BJ (cell line): ENCODE measurements around the gene HOXB3. TPM values are rescaled to one million over a fixed set of nuclear protein-coding genes. Genes with fewer than 3 reads are reported as not detected.

Experiments
- CTCF ChIA-PET: fragments of 350-600 bp; formaldehyde crosslinking; extraction: SDS; loops from one replicate; lab custom pipeline; 2021; ENCODE audit warnings: antibody characterized with exemption, inconsistent platforms; lab: Yijun Ruan, JAX
- POLR2A ChIA-PET: fragments of 300-600 bp; sonication (Branson Sonifier 250); formaldehyde crosslinking; extraction: SDS; loops from one replicate; lab custom pipeline; 2021; ENCODE audit warnings: antibody characterized with exemption; lab: Charles Lee
- DNase-seq: peaks from one replicate; pipeline ENCODE4 v3.0.0-alpha.2; 2011; ENCODE audit warnings: low read depth
- H3K27me3 ChIP-seq: 2 replicates; pipeline ENCODE4 v1.6.0; 2011; ENCODE audit warnings: low read length; ENCODE audit not compliant: control insufficient read depth, insufficient read depth
- H3K36me3 ChIP-seq: 2 replicates; pipeline ENCODE4 v1.5.1; 2011; ENCODE audit warnings: low read length; ENCODE audit not compliant: control insufficient read depth, insufficient read depth
- H3K4me3 ChIP-seq: 2 replicates; pipeline ENCODE4 v1.5.1; 2011; ENCODE audit warnings: low read depth, mild to moderate bottlenecking, control low read depth, low read length
- polyA plus RNA-seq: library from polyadenylated mRNA; depleted of rRNA; stranded (reverse); fragments of >200 nt; gene quantifications from 2 replicates; pipeline ENCODE4 v1.2.3, GENCODE V29; 2011
- TF ChIP-seq, protein P1 (sequence below): IDR thresholded peaks from 2 replicates; pipeline ENCODE4 v1.5.1; 2011; ENCODE audit warnings: low read depth, mild to moderate bottlenecking, control low read depth, inconsistent platforms, low read length, moderate library complexity; ENCODE audit not compliant: insufficient read depth

The HOXB3 gene
- polyA plus RNA-seq, 1 experiment: not detected

DNA sequence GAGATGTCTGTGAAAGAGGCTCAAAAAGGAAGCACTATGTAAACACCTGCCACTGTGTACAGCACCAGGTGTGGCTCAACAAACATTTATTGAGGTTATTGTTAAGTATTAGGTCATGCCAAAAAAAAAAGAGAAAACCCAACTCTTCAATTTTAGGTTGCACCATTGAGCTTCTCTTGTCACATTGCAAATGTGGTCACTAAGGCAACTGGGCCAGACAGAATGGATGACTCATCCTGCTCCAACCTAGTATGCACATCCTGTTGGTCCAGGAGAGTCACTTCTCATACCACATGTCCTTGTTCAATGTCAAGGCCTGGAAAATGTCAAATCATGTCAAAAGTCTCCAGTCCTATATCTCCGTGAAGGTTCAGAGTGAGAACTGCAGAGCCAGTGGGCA lies 84.3 kb downstream of the HOXB3 start:
- TF ChIP-seq, protein P1, sequence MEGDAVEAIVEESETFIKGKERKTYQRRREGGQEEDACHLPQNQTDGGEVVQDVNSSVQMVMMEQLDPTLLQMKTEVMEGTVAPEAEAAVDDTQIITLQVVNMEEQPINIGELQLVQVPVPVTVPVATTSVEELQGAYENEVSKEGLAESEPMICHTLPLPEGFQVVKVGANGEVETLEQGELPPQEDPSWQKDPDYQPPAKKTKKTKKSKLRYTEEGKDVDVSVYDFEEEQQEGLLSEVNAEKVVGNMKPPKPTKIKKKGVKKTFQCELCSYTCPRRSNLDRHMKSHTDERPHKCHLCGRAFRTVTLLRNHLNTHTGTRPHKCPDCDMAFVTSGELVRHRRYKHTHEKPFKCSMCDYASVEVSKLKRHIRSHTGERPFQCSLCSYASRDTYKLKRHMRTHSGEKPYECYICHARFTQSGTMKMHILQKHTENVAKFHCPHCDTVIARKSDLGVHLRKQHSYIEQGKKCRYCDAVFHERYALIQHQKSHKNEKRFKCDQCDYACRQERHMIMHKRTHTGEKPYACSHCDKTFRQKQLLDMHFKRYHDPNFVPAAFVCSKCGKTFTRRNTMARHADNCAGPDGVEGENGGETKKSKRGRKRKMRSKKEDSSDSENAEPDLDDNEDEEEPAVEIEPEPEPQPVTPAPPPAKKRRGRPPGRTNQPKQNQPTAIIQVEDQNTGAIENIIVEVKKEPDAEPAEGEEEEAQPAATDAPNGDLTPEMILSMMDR: no peak
- DNase-seq: peak; percentile 51
- POLR2A ChIA-PET: no interaction called here
- no peak overlapping the region for H3K4me3 ChIP-seq
- no peaks in the 10 kb centered on the region for H3K36me3 ChIP-seq
- CTCF ChIA-PET: interaction anchor here (1.0 to 3.6 kb wide), 3 partner anchors 12 to 153 kb away, joined by 3 to 18 read pairs (median 4); no protein-coding TSS in a partner anchor
- peaks cover 2% of the 10 kb centered on the region; the same call in 1 of the 2 replicates for H3K27me3 ChIP-seq

DNA sequence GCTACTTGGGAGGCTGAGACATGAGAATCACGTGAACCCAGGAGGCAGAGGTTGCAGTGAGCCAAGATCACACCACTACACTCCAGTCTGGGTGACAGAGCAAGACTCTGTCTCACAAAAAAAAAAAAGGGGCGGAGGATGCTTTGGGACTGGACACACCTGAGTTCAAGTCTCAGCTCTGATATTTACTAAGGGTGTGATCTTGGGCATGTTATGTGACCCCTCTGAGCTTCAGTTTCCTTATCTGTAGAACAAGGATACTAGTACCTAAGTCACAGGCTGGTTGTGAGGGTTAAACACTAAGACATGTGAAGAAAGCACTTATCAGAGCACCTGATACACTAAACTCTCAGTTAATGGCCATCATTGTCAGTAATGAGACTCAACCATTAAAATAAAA lies 85.1 kb downstream of the HOXB3 start:
- Histone ChIP-seq H3K27me3 (peaks cover 2% of the 10 kb centered on the region; the same call in 1 of the 2 replicates), H3K36me3 (no peaks in the 10 kb centered on the region), H3K4me3 (no peak overlapping the region)
- no peak for DNase-seq
- CTCF ChIA-PET: interaction anchor here (1.0 to 3.6 kb wide), 5 partner anchors 12 to 152 kb away, joined by 3 to 18 read pairs (median 8); no protein-coding TSS in a partner anchor
- TF ChIP-seq, protein P1: no peak
- POLR2A ChIA-PET: no interaction called here

DNA sequence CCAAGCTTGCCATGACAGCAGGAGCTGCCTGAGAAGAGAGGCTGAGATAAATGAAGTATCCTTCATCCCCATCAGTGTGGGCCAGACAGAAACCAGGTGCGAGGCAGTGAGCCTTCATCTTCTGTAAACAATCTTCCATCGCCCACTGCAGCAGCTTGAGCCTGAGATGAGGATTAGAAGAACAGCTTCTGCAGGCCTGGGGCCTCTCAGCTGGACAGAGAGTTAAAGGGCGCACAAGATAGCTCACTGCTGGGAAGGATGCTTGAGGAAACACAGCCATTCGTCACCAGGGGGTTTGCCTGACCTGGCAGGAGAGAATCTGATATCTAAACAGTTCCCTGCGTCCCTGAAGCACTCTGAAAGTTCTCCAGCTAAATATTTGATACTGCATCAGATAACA lies 86.3 kb downstream of the HOXB3 start:
- TF ChIP-seq, protein P1: no peak
- ChIA-PET CTCF (interaction anchor here (0.8 to 2.1 kb wide), 5 partner anchors 9 to 19 kb away, joined by 3 to 10 read pairs (median 5); no protein-coding TSS in a partner anchor), POLR2A (no interaction called here)
- Histone ChIP-seq H3K4me3 (no peak overlapping the region), H3K27me3 (peaks cover 2% of the 10 kb centered on the region; the same call in 1 of the 2 replicates), H3K36me3 (no peaks in the 10 kb centered on the region)
- DNase-seq: no peak

DNA sequence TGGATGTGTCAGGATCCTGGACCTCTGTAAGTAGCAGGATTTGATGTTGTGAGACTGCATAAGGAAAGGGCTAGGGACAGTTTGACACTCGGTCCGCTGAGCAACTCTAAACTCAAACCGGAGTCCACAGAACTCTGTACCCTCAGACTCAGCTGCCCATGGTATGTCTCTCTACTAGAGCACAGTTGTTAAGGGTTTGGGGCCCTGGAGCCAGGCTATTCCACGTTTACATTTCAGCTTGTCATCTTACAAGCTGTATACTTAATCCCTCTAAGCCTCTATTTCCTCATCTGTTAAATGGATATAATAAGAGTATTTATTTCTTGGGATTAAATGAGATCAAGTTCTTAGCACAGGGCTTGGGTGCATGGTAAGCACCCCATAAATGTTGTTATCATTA lies 87.1 kb downstream of the HOXB3 start:
- peaks cover 2% of the 10 kb centered on the region; the same call in 1 of the 2 replicates for H3K27me3 ChIP-seq
- ChIA-PET CTCF (interaction anchor here (1.2 to 2.1 kb wide), 3 partner anchors 8 to 20 kb away, joined by 5 to 10 read pairs (median 8); no protein-coding TSS in a partner anchor), POLR2A (no interaction called here)
- no peak overlapping the region for H3K4me3 ChIP-seq
- TF ChIP-seq, protein P1: no peak
- no peaks in the 10 kb centered on the region for H3K36me3 ChIP-seq
- DNase-seq: no peak

DNA sequence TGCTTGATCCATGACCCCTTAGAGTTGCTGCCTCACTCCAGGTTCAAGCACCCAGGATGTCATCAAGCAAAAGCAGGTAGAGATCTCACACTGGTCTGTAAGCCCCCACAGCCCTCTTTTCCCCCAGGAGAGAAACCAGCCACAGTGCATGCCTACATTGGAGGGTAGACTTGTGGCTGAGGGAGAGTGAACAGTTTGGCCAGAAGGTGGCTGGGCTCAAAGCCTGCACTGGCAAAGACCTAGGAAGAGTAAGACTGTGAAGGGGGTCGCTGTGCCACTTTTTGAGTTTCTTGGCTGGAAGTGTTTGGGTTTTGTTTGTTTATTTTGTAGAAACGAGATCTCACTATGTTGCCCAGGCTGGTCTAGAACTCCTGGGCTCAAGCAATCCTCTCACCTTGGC lies 87.7 kb downstream of the HOXB3 start:
- DNase-seq: no peak
- ChIA-PET POLR2A (no interaction called here), CTCF (no interaction called here)

More for the DNA sequence above, 87.7 kb downstream of the HOXB3 start:
- TF ChIP-seq, protein P1: no peak
- no peaks in the 10 kb centered on the region for H3K36me3 ChIP-seq
- peaks cover 2% of the 10 kb centered on the region; the same call in 1 of the 2 replicates for H3K27me3 ChIP-seq
- H3K4me3 ChIP-seq: no peak overlapping the region
